ENCODE results near the gene AHI1.
"Not testable (repeated sequence)": the region's sequence is repeated elsewhere in the genome, so short reads cannot be mapped to it uniquely, and the experiment has no call there.

AHI1 gene

GRCh38 chr6:135505222-135505621 lies 7.7 kb upstream of the AHI1 start:
- DNase-seq, result no peak

- DNase-seq, result no peak
Observed at GRCh38 chr6:135504734-135505133, 7.2 kb upstream of the AHI1 start.

- DNase-seq, result no peak
Observed at GRCh38 chr6:135503703-135504475, 6.3 kb upstream of the AHI1 start.

DNA sequence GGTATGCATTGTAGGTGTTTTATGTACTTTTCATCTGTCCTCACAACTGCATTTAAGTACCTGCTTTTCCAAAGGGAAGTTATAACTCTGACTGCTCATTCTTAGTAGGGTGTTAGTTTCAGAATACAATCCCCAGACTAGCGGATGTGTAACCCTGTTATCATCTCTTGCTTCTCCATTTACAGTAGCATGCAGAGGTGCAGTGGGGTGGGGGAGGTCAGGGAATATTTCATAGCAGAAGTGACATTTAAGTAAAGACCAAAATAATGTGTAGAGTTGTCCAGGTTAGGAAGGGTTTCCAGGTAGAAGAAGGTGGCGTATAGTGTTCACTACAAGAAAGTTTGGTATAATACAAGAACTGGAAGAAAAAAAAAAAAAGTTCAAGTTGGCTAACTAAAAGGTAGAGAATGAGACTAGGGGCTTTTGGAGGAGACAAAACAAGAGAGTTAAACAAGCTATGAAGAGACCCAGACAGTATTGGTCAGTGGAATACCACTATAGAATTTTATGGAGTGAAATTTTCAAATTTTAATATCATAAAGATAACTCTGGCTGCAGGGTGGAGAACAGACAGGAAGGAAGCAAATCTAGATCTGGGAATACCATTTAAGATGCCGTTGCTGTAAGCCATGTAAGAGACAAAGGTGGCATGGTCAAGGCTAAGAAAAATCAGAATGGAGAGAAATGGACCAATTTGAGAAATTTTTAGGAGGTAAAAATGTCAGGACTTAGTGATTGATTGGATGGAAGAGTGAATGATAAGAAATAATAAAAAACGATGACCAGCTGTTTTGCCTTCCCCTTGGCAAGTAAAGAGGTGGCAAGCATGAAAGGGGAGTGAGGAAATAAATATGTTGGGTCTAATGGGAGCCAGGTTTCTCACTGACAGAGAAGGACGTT lies 2.2 kb upstream of the AHI1 start:
- no peak for DNase-seq

GRCh38 chr6:135498185-135498841 lies 773 bp upstream of the AHI1 start:
- DNase-seq, result peak; percentile 49

DNA sequence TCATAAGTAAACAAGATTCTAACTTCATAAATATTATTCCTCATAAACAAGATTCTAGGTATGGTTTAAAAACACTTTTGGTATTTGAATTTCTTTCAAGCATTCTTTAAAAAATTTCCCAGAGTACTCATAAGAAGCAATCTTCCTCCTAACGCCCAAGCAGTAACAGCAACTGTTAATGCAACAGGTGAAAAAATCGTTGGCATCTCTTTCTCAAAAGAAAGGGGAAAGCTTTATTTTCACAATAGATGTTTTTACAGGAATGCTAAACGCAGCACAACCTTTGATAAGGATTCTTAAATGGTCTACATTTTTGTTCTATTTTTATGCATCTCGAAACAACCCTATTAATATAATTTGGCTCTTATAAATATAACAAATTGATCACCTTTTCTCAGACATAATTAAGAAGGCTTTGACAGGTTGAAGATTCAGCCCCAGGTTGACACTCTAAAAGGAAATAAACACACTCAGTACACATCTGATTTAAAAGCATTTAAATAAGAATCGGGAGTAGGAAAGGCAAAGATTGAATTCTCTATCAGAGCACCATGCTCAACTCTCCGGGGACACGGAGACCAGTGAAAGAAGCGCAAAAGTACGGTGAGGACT lies 634 bp downstream of the AHI1 start:
- DNase-seq, result no peak

- no peak for DNase-seq
Observed at GRCh38 chr6:135493218-135493961, 4.2 kb downstream of the AHI1 start.

GRCh38 chr6:135490381-135490780 lies 7.2 kb downstream of the AHI1 start:
- no peak for DNase-seq

- no peak for DNase-seq
Observed at GRCh38 chr6:135488023-135488422, 9.5 kb downstream of the AHI1 start.

GRCh38 chr6:135483903-135484302 lies 13.6 kb downstream of the AHI1 start:
- not testable (repeated sequence) for DNase-seq

- no peak for DNase-seq
Observed at GRCh38 chr6:135481783-135482369, 15.7 kb downstream of the AHI1 start.

DNA sequence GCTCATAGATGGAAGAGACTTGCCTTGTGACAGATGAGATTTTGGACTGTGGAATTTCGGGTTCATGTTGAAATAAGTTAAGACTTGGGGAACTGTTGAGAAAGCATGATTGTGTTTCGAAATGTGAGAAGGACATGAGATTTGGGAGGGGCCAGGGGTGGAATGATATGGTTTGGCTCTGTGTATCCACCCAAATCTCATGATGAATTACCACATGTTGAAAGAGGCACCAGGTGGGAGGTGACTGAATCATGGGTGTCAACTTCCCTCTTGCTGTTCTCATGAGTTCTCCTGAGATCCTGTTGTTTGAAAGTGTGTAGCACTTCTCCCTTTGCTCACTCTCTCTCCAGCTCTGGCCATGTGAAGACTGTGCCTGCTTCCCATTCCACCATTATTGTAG lies 17.9 kb downstream of the AHI1 start:
- no peak for DNase-seq

DNA sequence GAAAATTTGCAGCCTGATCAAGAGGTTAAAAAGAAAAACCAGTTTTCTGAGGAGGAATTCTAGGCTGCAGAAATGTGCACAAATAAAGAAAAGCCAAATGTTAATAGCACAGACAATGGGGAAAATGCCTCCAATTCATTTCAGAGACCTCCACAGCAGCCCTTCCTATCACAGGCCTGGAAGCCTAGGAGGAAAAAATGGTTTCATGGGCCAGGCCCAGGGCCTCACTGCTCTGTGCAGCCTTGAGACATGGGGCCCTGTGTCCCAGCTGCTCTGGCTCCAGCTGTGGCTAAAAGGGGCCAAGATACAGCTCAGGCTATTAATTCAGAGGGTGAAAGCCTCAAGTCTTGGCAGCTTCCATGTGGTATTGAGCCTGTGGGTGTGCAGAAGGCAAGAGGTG lies 18.9 kb downstream of the AHI1 start:
- no peak for DNase-seq

- DNase-seq, result no peak
Observed at GRCh38 chr6:135475292-135475886, 22.2 kb downstream of the AHI1 start.

DNA sequence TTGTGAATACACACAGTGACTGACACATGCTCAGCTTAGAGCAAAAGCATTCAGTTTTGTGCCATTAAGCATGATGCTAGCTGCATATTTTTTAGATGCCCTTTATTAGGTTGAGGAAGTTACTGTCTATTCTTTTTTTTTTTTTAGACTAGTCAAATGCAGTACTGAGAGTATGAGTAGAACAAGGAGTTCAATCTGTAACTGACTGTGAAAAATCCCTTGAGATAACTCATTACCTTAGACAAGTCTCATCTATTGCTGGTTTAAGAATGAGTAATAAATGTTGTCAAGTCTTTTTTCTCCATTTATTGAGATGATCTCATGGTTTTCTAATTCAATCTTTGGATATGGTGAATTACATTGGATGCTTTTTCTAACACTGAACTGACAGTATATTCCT lies 23.2 kb downstream of the AHI1 start:
- DNase-seq, result no peak

GRCh38 chr6:135465903-135466302 lies 31.6 kb downstream of the AHI1 start:
- no peak for DNase-seq

DNA sequence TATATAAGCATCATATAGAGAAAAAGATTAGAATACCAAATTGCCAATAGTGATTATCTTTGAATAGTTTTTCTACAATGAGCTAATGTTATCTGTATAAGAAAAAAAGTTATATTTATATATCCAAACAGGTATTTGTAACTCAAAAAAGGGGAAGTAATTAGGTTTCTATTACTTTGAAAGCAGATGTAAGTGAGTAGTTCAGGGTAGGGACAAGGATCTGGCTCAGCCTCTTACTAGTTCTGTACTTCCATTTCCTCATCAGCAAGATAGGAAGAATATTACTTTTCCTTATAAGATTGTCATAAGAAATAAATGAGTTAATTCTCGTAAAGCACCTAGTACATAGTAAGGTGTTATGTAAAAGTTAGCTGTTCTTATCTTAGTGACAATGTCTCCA lies 32.2 kb downstream of the AHI1 start:
- DNase-seq, result no peak

DNA sequence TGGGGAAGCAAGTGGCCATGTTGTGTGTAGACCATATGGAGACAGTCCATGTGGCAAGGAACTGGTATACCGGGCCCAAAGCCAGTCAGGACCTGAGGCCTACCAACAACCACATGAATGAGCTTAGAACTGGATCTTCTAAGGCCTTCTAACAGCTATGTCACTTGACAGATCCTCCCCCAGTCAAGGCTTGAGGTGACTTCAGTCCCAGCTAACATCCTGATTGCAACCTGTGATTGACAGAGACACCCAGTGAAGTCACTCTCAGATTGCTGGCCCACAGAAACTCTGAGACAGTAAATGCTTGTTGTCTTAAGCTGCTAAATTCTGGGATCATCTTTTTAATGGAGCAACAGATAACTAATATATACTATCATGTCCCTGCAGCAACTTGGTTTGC lies 32.9 kb downstream of the AHI1 start:
- DNase-seq, result no peak

DNA sequence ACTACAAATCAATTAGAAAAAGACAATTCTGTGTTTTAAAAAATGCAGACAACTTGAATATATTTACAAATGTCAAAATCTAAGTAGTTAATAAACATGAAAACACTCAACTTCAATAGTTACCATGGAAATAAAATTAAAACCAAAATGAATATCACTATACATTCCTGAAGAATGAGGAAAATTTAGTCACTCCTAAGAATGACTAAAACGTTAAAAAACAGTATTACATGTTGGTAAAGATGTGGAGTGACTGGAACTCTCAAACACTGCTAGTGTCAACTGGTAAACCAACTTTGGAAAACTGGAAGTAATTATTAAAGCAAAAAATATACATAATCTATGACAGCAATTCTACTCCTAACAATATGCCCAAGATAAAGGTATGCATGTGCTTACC lies 36.3 kb downstream of the AHI1 start:
- no peak for DNase-seq

DNA sequence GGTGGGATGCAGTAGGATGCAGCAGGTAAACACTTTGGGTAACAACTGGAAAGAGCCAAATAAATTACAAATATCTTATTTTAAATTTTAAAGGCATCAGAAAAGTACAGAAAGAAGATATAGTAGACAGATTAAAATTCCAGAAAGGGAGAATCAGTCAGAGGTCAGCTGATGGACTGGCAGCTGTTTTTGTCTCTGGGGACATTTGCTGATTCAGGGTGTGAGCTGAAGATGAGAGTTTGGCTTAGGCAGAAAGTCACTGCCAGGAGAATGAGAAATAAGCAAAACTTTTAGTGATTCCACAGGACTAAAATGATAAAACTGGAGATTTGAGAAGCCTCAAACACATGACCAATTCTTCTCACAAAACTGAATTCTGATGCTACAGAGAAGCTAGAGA lies 39.5 kb downstream of the AHI1 start:
- no peak for DNase-seq

- peak; percentile 7 for DNase-seq
Observed at GRCh38 chr6:135451617-135452190, 45.8 kb downstream of the AHI1 start.

Measured in NCI-H2107 (cell line).